HG03457 (cell line): ENCODE measurements around the gene ENPP1.
"Not testable (repeated sequence)": the region's sequence is repeated elsewhere in the genome, so short reads cannot be mapped to it uniquely, and the experiment has no call there.

Experiments
- ATAC-seq: cut with Tn5 transposase; IDR thresholded peaks from one replicate; pipeline ENCODE4 v1.9.1; 2021; ENCODE audit warnings: moderate number of reproducible peaks; ENCODE audit not compliant: unreplicated experiment

Gene ENPP1

DNA sequence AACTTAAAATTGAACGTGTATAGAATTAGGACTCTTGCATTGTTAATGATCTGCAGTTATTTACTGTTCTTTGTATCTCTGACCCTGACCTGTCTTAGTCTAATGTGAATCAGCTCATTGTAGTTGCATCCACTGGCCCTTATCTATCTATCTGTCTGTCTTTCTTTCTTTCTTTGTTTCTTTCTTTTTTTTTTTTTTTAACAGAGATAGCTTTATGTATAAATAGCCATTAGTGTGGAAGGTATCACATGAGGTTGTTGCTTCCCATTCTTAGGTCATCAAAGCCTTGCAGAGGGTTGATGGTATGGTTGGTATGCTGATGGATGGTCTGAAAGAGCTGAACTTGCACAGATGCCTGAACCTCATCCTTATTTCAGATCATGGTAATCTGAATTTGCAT lies 59.9 kb downstream of the ENPP1 start:
- no peak for ATAC-seq

DNA sequence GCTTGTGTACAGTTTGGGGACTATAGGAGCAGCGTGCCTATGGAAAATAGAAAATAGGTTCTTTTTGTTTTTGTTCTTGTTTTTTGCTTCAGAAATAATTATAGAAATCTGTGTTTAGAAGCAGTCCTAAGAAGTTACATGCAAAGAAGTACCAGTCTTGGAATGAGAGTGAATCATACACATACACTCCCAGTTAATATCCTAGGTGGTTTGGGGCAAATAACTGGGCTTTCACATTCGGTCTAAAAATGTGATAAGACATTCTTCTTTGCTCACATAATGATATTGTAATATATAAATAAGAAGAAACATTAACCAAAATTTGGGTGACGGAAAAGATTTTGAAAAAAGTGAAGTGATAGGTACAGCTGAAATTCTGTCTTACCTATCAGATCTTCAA lies 61.0 kb downstream of the ENPP1 start:
- ATAC-seq, result no peak

DNA sequence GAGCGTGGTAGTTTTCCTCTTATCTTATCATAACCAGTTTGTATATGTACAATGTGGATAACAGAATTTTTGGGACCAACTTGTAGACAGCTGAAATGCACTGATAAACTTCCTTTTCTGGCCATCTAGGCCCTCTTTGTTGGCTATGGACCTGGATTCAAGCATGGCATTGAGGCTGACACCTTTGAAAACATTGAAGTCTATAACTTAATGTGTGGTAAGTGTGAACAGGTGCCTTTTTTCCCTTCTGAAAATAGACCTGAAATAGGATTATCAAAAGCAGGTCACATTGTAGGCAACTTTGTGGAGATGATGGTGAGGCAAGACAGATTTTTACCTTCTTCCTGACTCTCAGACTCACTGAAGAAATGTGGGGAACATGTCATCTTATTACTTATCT lies 67.8 kb downstream of the ENPP1 start:
- ATAC-seq, result no peak

DNA sequence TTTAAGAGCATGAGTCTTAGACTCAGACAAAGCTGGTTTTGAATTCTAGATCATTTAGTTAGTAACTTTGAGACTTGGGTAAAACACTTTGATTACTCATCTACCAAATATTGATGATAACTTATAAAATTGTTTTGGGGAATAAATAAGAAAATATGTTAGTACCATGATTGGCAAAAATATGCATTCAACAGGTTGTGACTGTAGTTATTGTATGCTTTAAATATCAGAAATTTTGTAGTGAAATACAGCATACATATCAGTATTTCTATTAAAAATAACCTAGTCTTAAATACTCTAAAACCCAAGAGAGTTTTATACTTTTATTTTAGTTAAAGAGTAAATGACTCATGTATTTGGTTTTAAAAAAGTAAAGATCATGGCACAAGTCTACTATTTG lies 68.7 kb downstream of the ENPP1 start:
- no peak for ATAC-seq

DNA sequence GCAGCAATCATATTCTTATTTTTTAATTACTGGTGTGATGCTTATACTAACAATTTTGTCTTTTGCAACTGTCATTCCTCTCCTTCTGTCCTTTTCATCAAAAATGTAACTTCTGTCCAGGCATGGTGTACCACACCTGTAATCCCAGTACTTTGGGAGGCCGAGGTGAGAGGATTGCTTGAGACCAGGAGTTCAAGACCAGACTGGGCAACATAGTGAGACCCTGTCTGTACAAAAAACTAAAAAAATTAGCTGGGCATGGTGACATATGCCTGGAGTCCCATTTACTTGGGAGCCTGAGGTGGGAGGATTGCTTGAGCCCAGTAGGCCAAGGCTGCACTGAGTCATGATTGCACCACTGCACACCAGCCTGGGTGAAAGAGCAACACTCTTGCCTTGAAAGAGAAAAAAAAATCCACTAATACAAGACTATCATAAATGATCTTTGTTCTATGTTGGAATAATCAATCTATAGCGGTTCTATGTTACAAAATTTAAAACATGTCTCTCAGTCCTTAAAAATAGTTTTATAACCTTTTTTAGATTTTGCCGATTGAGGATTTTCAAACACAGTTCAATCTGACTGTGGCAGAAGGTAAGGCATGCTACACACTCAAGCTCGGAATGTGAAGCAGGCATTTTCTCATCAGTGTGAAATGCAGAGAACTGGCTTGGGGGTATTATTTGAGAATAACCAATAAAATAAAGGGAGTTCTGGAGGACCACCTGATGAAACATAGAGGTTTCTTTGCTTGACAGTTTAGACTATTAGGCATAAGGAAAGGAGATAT lies 70.4 kb downstream of the ENPP1 start:
- ATAC-seq, result no peak

DNA sequence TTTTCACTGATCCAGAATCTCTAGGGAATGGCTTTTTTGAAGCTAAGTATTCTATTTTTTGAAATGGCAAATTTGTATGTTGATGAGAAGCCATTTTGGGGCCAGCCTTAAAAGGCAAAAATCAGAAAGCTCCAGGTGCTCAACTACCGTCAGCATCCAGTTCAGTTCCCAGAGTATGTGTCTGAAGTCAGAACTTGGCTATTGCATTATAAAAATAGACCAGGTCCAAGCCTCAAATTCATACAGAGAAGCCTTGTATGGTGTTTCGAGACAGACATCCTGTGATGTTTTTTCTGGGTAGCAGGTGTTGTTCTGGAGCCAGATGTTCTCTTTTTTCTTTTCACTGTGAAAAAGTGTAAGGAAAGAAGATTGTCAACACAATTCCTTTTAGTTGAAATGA lies 75.2 kb downstream of the ENPP1 start:
- ATAC-seq, result no peak

DNA sequence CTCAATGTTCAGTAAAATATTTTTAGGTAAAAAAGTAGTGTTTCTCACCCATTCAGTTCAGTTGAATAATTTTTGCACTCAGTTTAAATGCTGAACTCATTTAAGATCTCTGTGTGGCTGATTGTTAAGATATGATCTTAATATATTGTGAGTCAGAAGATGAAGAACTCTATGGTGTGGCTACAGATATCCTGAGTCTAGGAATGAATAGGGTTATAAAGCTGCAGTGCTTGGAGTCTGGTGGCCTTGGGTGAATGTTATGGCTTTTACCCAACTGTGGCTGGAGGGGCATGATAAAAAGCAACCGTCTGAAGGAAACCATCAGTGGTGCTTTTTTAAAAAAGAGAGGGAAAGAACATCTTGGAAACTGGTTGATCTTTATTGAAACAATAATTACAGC lies 77.4 kb downstream of the ENPP1 start:
- ATAC-seq, result no peak

DNA sequence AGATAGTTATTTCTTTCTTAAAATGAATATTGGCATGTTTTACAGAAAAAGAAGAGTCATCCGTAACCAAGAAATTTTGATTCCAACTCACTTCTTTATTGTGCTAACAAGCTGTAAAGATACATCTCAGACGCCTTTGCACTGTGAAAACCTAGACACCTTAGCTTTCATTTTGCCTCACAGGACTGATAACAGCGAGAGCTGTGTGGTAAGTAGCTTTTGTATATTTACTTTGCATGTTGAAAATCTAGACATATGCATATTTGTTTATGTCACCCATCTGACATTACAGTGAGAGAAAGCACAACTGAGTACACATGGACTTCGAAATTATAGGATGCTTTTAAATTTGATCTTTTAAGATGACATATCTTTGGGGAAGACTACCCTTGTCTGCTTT lies 78.7 kb downstream of the ENPP1 start:
- ATAC-seq, result no peak

DNA sequence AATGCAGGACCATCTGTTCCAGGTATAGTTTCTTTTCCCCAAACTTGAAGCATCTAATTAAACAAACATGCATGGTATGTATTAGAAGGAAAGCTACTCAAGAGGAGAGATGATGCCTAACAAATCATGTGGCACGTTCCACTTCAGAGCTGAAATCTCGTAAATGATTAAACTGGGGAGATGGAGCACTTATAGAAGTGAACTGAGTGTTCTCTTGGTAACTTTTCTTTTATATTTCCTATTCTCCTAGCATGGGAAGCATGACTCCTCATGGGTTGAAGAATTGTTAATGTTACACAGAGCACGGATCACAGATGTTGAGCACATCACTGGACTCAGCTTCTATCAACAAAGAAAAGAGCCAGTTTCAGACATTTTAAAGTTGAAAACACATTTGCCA lies 82.3 kb downstream of the ENPP1 start:
- no peak for ATAC-seq

DNA sequence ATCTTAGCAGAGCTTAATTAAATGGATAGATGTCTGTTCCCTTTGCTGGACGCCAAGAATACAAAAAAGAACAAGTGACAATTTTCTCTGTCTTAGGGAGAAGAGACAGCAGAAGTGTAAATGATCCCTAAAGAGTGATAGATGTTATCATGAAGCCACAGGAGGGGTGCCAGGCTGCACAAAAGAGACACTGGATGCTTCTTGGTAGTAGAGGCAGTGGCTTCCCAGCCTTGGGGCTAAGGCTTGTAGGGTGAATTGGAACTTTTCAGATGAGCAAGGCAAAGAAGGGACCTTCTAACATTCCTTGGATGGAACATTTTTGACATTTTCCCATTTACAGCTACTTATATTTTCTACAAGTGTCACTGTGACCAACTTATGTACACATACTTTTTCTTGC lies 85.4 kb downstream of the ENPP1 start:
- ATAC-seq, result no peak

DNA sequence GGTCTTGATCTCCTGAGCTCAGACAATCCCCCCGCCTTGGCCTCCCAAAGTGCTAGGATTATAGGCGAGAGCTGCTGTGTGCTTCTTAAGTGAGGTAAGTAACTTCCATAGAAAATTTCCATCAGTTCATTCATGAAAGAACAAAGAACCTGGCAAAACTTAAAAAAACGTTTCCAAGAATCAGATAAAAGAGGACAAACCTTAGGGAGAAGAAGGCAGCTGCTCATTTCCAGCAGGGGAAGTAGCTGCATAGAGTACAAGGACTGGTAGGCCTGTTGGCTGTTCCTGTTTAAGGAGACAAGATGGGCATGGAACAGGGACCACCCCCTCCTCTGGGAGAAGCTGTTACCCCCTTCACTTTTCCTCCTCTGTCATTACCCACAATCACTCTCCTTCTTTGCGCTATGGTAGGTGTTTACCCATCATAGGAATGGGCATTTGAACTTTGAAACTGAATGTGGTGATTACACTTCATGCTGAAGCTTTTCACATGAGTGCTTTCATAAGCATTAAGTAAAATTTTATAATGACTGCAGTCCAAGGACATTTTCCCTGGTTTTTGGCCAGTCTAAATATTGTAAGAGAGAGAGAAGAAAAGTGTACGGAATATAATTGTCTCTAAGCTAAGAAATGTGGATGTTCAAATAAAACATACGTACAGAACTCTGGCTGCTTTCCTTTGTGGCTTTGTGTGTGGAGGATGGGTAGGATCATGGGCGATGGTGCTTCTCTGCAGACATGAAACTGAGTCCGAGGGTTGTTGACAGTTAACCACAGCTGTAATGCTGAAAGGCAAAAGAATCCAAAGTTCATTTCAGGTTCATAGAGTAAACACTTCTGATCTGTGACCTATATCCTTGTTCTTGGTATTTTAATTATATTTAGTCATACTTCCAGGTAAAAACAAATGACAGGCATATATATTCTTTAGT lies 86.9 kb downstream of the ENPP1 start:
- ATAC-seq, result no peak

DNA sequence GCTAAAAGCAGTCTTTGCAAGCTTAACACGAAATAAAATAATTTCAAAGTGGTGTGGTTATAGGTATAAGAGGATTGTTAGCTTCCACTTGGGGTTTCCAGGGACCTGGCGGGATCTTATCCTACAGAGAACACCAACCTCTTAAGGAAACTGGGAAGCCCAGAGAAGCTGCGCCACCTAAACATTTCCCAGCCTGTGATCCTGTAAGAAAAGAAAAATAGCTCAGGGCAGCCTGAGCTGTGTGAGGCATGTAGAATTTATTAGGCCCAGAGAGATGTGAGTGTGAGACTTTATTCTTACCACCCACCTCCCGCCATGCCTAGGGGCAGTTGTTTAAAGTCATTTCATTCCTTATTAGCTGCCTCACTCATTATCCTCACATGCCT lies 89.2 kb downstream of the ENPP1 start:
- ATAC-seq, result no peak

DNA sequence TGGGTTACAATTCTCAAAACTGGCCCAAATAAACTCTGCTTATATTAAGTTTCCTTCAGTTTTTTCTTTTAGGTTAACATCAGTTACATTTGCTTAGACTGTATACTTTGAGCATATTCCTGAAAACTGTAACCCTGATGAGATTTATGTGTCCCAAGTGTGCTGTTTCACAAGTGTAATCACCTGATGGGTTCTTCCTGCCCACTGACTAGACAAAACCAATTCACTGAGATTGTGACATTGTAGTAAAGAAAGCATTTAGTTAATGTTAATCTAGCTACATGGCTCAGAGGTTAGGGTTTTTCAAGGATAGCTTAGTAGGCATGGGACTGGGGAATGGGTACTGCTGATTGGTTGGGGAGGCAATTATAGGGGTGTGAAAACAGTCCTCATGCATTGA lies 89.8 kb downstream of the ENPP1 start:
- no peak for ATAC-seq

DNA sequence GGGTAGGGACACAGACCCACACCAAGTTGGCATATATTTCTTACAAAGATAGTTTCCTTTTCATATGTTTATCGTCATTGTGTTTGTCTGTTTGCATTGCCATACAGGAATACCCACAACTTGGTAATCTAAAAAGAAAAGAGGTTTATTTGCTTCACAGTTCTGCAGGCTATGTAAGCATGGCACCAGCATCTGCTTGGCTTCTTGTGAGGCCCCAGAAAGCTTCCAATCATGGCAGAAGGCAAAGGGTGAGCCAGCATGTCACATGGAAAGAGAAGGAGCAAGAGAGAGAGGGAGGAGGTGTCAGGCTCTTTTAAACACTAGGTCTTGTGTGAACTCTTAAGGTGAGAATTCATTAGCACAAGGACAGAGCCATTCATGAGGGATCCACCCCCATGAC lies 90.9 kb downstream of the ENPP1 start:
- ATAC-seq, result no peak

DNA sequence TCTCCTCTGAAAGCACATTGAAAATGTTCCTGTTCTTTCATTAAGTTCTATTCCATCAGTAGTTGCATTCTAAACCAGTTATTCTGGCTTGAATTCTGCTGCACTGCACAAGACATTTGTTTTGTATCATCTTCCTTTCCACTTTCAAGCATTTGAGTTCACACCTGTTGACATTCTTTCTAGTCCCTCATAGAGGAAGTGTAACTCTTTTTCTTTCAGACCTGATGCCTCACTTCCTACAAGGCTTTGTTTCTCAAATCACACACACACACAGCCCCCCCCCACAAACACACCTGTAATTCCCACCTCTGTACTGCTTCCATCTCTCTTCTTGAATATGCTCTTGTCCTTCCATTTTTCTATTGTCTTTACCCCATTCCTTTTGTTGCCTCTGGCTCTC lies 92.4 kb downstream of the ENPP1 start:
- no peak for ATAC-seq

DNA sequence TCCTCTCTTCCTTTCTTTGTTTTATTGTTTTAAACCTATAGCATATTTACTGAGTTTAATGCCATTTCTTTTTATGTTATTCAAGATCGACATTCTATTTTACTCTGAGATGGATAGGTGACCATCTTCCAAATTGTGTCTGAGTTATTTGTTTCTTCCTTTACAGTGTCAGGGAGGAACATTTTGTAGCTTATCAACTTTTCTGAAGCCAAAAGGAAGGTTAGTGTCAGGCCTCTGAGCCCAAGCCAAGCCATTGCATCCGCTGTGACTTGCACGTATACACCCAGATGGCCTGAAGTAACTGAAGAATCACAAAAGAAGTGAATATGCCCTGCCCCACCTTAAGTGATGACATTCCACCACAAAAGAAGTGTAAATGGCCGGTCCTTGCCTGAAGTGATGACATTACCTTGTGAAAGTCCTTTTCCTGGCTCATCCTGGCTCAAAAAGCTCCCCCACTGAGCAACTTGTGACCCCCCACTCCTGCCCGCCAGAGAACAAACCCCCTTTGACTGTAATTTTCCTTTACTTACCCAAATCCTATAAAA lies 93.6 kb downstream of the ENPP1 start:
- ATAC-seq, result not testable (repeated sequence)

DNA sequence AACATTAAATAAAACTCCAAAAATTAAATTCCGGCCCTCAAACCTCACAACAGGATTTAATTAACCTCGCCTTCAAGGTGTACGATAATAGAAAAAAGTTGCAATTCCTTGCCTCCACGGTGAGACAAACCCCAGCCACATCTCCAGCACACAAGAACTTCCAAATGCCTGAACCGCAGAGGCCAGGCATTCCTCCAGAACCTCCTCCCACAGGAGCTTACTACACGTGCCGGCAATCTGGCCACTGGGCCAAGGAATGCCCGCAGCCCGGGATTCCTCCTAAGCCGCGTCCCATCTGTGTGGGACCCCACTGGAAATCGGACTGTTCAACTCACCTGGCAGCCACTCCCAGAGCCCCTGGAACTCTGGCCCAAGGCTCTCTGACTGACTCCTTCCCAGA lies 95.9 kb downstream of the ENPP1 start:
- ATAC-seq, result not testable (repeated sequence)

DNA sequence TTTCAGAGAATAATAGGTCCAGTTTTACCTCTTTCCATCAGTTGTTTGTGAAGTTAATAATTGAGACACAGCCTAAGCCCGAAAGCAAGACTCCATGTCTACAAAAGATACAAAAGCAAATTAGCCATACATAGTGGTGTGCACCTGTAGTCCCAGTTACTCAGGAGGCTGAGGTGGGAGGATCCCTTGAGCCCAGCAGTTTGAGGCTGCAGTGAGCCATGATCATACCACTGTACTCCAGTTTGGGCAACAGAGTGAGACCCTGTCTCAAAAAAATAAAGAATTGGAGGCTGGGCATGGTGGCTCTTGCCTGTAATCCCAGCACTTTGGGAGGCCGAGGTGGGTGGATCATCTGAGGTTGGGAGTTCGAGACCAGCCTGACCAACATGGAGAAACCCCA lies 101.0 kb downstream of the ENPP1 start:
- ATAC-seq, result not testable (repeated sequence)

DNA sequence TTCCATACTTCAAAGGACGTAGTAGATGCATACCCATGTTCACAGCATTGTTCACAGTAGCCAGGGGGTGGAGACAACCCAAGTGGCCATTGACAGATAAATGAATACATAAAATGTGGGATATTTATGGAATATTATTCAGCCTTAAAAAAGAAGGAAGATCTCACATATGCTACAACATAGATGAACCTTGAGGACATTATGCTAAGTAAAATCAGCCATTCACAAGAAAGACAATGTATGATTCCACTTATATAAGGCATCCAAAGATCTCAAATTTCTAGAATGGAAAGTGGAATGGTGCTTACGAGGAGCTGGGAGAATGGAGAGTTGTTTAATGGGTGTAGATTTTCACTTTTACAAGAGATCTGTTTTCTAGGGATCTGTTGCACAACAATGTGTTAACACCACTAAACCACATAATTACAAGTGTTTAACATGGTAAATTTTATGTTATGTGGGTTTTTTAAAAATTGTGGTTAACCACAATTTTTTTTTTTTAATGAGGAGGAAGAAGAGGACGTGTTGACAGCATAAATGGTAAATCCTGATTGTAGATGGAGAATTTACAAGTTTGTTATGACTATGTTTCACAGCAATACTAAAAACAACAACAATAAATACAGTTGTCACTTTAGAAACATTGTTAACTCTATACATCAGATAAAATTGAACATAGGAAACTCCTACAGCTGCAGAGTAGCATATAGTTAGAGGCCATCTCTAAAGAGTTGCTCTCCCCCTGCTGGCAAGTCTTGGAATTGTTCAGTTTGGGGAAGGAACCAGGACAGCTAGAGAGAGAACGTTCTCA lies 101.8 kb downstream of the ENPP1 start:
- ATAC-seq, result no peak

DNA sequence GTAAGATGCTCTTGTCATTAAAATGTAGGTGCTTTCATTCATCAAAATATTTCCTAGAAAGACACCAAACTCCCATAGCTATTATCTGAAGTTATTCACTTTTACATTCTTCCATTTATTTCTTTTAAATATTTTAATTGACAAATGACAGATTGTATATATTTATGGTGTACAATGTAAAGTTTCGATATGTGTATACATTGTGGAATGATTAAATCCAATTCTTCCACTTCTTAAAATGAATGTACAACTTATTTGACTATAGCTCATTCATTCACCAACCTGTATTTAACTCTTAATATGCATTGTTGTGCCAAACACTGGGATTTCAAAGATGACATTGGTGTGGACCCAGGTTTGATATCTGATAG lies 102.4 kb downstream of the ENPP1 start:
- no peak for ATAC-seq

DNA sequence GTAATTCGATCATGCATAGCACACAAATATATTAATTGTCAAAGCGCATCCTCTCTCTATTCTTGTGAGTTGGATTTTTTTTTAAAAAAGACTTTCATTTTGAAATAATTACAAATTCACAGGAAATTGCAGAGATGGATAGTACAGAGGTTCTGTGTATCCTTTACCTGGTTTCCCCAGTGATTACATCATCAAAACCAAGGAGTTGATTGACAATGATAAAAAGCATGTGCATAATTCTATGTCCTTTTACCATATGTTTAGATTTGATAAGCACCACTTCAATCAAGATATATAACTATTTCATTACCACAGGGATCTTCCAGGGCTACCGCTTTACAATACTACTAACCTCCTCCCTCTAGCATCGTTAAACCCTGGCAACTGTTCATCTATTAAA lies 103.1 kb downstream of the ENPP1 start:
- no peak for ATAC-seq
